Karpas-422 (cell line): ENCODE data around the gene PRKN. TPM values are rescaled to one million over a fixed set of nuclear protein-coding genes. Genes with fewer than 3 reads are reported as not detected.

Experiments
- DNase-seq: peaks from one replicate; pipeline ENCODE4 v3.0.0-alpha.2; 2015
- H2AFZ ChIP-seq: fragments of 200-600 bp; sonication (generic); 2 replicates; pipeline ENCODE4 v1.6.1; 2014; ENCODE audit warnings: antibody characterized with exemption, low read length, mixed read lengths
- H3K27ac ChIP-seq: fragments of 200-600 bp; sonication (generic); 2 replicates; pipeline ENCODE4 v1.5.1; 2014; ENCODE audit warnings: mild to moderate bottlenecking, low read length, moderate library complexity
- H3K27me3 ChIP-seq: fragments of 200-600 bp; sonication (generic); 2 replicates; pipeline ENCODE4 v1.6.1; 2014; ENCODE audit warnings: low read length, mixed read lengths
- H3K36me3 ChIP-seq: fragments of 200-600 bp; sonication (generic); 2 replicates; pipeline ENCODE4 v1.6.1; 2014; ENCODE audit warnings: low read length, mixed read lengths; ENCODE audit not compliant: insufficient read depth
- H3K4me1 ChIP-seq: fragments of 200-600 bp; sonication (generic); 2 replicates; pipeline ENCODE4 v1.6.1; 2014; ENCODE audit warnings: mild to moderate bottlenecking, low read length, mixed read lengths
- H3K4me2 ChIP-seq: fragments of 200-600 bp; sonication (generic); 2 replicates; pipeline ENCODE4 v1.6.1; 2014; ENCODE audit warnings: low read length, low read depth, mild to moderate bottlenecking; ENCODE audit not compliant: poor library complexity, severe bottlenecking
- H3K4me3 ChIP-seq: fragments of 200-600 bp; sonication (generic); 2 replicates; pipeline ENCODE4 v1.5.1; 2014; ENCODE audit warnings: mild to moderate bottlenecking, antibody characterized with exemption, low read length, mixed read lengths
- H3K79me2 ChIP-seq: fragments of 200-600 bp; sonication (generic); 2 replicates; pipeline ENCODE4 v1.6.1; 2014; ENCODE audit warnings: mild to moderate bottlenecking, low read length, mixed read lengths
- H3K9ac ChIP-seq: fragments of 200-600 bp; sonication (generic); 2 replicates; pipeline ENCODE4 v1.6.0; 2014; ENCODE audit warnings: low read length
- H3K9me2 ChIP-seq: fragments of 200-600 bp; sonication (generic), shearing (Covaris generic); replicated peaks from 2 replicates; pipeline ENCODE4 v1.6.0; 2014; ENCODE audit warnings: mild to moderate bottlenecking, low read length, moderate library complexity; ENCODE audit not compliant: insufficient read depth
- H3K9me3 ChIP-seq: fragments of 300-700, 200-600 bp; sonication (generic); 2 replicates; pipeline ENCODE4 v1.6.1; 2014; ENCODE audit warnings: low read length, mixed read lengths
- H4K20me1 ChIP-seq: fragments of 200-600 bp; sonication (generic); 2 replicates; pipeline ENCODE4 v1.6.1; 2014; ENCODE audit warnings: mild to moderate bottlenecking, antibody characterized with exemption, low read length, low read depth; ENCODE audit not compliant: insufficient read depth
- total RNA-seq: library from RNA; depleted of rRNA; stranded (reverse); fragments of >200 nt; shearing (Covaris generic); gene quantifications from 2 replicates; pipeline ENCODE4 v1.2.3, GENCODE V29; 2014; ENCODE audit warnings: low replicate concordance

PRKN gene
- total RNA-seq, 1 experiment from 2014 or later, result not detected

- Histone ChIP-seq H3K4me3 (no peak overlapping the region), H3K27ac (no peak overlapping the region), H4K20me1 (no peaks in the 10 kb centered on the region), H2AFZ (no peak overlapping the region), H3K9ac (no peak overlapping the region), H3K9me3 (peaks cover 3% of the 10 kb centered on the region; the same call in 1 of the 2 replicates), H3K4me2 (no peak overlapping the region), H3K79me2 (no peaks in the 10 kb centered on the region), H3K9me2 (no peaks in the 10 kb centered on the region), H3K4me1 (no peaks in the 10 kb centered on the region), H3K27me3 (no peaks in the 10 kb centered on the region), H3K36me3 (no peaks in the 10 kb centered on the region)
- no peak for DNase-seq
Measured at GRCh38 chr6:161360520-161360919, 1367.0 kb downstream of the PRKN start.

- H3K9ac ChIP-seq, result no peak overlapping the region
- no peak overlapping the region for H3K4me3 ChIP-seq
- H3K4me1 ChIP-seq, result no peaks in the 10 kb centered on the region
- no peaks in the 10 kb centered on the region for H3K9me2 ChIP-seq
- DNase-seq, result no peak
- H3K27me3 ChIP-seq, result no peaks in the 10 kb centered on the region
- H3K79me2 ChIP-seq, result no peaks in the 10 kb centered on the region
- H4K20me1 ChIP-seq, result no peaks in the 10 kb centered on the region
- H3K36me3 ChIP-seq, result no peaks in the 10 kb centered on the region
- H3K9me3 ChIP-seq, result peaks cover 3% of the 10 kb centered on the region; the same call in 1 of the 2 replicates
- no peak overlapping the region for H3K27ac ChIP-seq
- H3K4me2 ChIP-seq, result no peak overlapping the region
- no peak overlapping the region for H2AFZ ChIP-seq
Measured at GRCh38 chr6:161359618-161359945, 1368.0 kb downstream of the PRKN start.

DNA sequence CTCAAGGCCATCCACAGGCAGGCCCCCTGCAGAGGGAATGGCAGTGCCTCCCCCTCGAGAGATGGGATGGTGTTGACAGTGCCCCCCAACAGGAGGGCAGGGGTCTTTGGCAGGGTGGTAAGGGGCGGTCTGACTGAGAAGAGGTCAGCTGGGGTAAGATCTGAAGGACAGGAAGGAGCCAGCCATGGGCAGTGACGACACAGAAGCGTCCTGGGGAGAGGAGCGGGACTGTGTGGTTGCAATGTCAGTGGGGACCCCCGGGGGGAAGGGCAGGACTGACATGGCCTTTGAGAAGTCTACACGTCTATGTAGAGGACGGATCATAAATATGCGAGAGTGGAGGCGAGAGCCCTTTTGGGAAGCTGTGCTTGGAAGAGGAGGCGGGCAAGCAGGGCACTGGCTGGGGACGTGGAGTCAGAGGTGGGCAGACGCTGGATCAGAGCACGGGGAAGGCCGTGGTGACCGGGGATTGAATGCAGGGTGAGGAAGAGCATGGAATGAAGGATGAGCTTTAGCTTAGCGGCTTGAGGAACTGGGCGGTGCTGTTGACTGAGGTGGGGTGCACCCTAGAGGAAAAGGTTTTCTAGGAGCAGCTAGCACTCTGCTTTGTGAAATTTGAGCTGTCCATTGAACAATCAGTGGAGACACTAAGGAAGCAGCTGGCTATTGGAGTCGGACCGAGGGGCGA, 1371.3 kb downstream of the PRKN start:
- H3K9ac ChIP-seq, result no peak overlapping the region
- H3K4me3 ChIP-seq, result no peak overlapping the region
- no peak overlapping the region for H2AFZ ChIP-seq
- no peaks in the 10 kb centered on the region for H3K4me1 ChIP-seq
- no peaks in the 10 kb centered on the region for H4K20me1 ChIP-seq
- H3K27me3 ChIP-seq, result no peaks in the 10 kb centered on the region
- H3K9me2 ChIP-seq, result no peaks in the 10 kb centered on the region
- H3K4me2 ChIP-seq, result no peak overlapping the region
- H3K79me2 ChIP-seq, result no peaks in the 10 kb centered on the region
- no peak overlapping the region for H3K27ac ChIP-seq
- DNase-seq, result no peak
- no peaks in the 10 kb centered on the region for H3K36me3 ChIP-seq
- H3K9me3 ChIP-seq, result no peaks in the 10 kb centered on the region

DNA sequence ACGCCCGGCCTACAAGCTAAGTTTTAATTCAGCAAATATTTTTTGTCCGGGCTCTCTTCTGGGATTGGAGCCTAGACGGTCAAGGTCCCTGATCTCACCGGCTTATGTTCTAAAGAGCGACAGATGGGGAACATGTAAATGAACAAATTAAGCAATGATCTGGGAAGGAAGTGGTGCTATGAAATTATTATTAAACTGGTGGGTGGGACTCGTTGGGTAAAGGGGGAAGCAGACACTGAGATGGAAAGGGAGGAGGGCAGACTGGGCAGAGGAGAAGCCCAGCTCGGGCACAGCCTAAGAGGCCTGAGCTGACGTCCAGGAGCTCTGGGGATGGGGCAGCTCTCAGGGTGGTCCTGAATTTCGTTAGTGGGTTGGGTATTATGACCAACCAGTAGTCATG, 1371.9 kb downstream of the PRKN start:
- Histone ChIP-seq H3K4me3 (no peak overlapping the region), H3K4me2 (no peak overlapping the region), H3K9me2 (no peaks in the 10 kb centered on the region), H3K9me3 (no peaks in the 10 kb centered on the region), H2AFZ (no peak overlapping the region), H3K79me2 (no peaks in the 10 kb centered on the region), H3K4me1 (no peaks in the 10 kb centered on the region), H3K36me3 (no peaks in the 10 kb centered on the region), H3K27me3 (no peaks in the 10 kb centered on the region), H3K9ac (no peak overlapping the region), H3K27ac (no peak overlapping the region), H4K20me1 (no peaks in the 10 kb centered on the region)
- no peak for DNase-seq

- H3K4me1 ChIP-seq, result no peaks in the 10 kb centered on the region
- H3K4me3 ChIP-seq, result no peak overlapping the region
- H2AFZ ChIP-seq, result no peak overlapping the region
- no peak overlapping the region for H3K27ac ChIP-seq
- no peak for DNase-seq
- H4K20me1 ChIP-seq, result no peaks in the 10 kb centered on the region
- H3K36me3 ChIP-seq, result no peaks in the 10 kb centered on the region
- no peak overlapping the region for H3K9ac ChIP-seq
- H3K9me2 ChIP-seq, result no peaks in the 10 kb centered on the region
- H3K27me3 ChIP-seq, result no peaks in the 10 kb centered on the region
- H3K4me2 ChIP-seq, result no peak overlapping the region
- H3K9me3 ChIP-seq, result no peaks in the 10 kb centered on the region
- no peaks in the 10 kb centered on the region for H3K79me2 ChIP-seq
Measured at GRCh38 chr6:161354956-161355355, 1372.6 kb downstream of the PRKN start.

- no peaks in the 10 kb centered on the region for H3K36me3 ChIP-seq
- H3K9me3 ChIP-seq, result no peaks in the 10 kb centered on the region
- H3K9me2 ChIP-seq, result no peaks in the 10 kb centered on the region
- DNase-seq, result no peak
- H4K20me1 ChIP-seq, result no peaks in the 10 kb centered on the region
- H3K27me3 ChIP-seq, result no peaks in the 10 kb centered on the region
- no peak overlapping the region for H3K27ac ChIP-seq
- H3K79me2 ChIP-seq, result no peaks in the 10 kb centered on the region
- H3K4me3 ChIP-seq, result no peak overlapping the region
- no peak overlapping the region for H3K4me2 ChIP-seq
- no peaks in the 10 kb centered on the region for H3K4me1 ChIP-seq
- no peak overlapping the region for H2AFZ ChIP-seq
- no peak overlapping the region for H3K9ac ChIP-seq
Measured at GRCh38 chr6:161354276-161354840, 1373.2 kb downstream of the PRKN start.

GRCh38 chr6:161353208-161353613, 1374.4 kb downstream of the PRKN start:
- Histone ChIP-seq H3K4me2 (no peak overlapping the region), H3K9me3 (no peaks in the 10 kb centered on the region), H3K27me3 (no peaks in the 10 kb centered on the region), H3K9me2 (no peaks in the 10 kb centered on the region), H3K79me2 (no peaks in the 10 kb centered on the region), H3K4me3 (no peak overlapping the region), H3K9ac (no peak overlapping the region), H2AFZ (no peak overlapping the region), H3K36me3 (no peaks in the 10 kb centered on the region), H3K27ac (no peak overlapping the region), H4K20me1 (no peaks in the 10 kb centered on the region), H3K4me1 (no peaks in the 10 kb centered on the region)
- no peak for DNase-seq

GRCh38 chr6:161351858-161352257, 1375.7 kb downstream of the PRKN start:
- no peaks in the 10 kb centered on the region for H3K9me2 ChIP-seq
- DNase-seq, result no peak
- no peak overlapping the region for H3K4me2 ChIP-seq
- no peaks in the 10 kb centered on the region for H3K9me3 ChIP-seq
- H3K36me3 ChIP-seq, result no peaks in the 10 kb centered on the region
- no peak overlapping the region for H3K9ac ChIP-seq
- no peaks in the 10 kb centered on the region for H3K4me1 ChIP-seq
- no peak overlapping the region for H3K4me3 ChIP-seq
- no peaks in the 10 kb centered on the region for H4K20me1 ChIP-seq
- H3K27ac ChIP-seq, result no peak overlapping the region
- H3K79me2 ChIP-seq, result no peaks in the 10 kb centered on the region
- H2AFZ ChIP-seq, result no peak overlapping the region
- no peaks in the 10 kb centered on the region for H3K27me3 ChIP-seq
